GM23338 (cell line): ENCODE results near the gene ZFYVE28. TPM values are rescaled to one million over a fixed set of nuclear protein-coding genes. Genes with fewer than 3 reads are reported as not detected.

Experiments
- ATAC-seq: fragments of 200-7000 bp; cut with Tn5 transposase; 3 replicates; pipeline ENCODE4 v1.9.1; 2020
- DNase-seq: peaks from one replicate; pipeline ENCODE4 v3.0.0-alpha.2; 2015; ENCODE audit warnings: low spot score
- H2AFZ ChIP-seq: fragments of 200-600 bp; sonication (generic); 2 replicates; pipeline ENCODE4 v1.8.0; 2016; ENCODE audit warnings: antibody characterized with exemption, mild to moderate bottlenecking, moderate library complexity
- H3F3A ChIP-seq: fragments of 200-600 bp; sonication (generic); replicated peaks from 2 replicates; pipeline ENCODE4 v1.8.0; 2017; ENCODE audit warnings: antibody characterized with exemption, mixed run types, low read depth
- H3K27ac ChIP-seq: fragments of 200-600 bp; sonication (generic); 2 replicates; pipeline ENCODE4 v1.6.1; 2016; ENCODE audit warnings: low read depth
- H3K27me3 ChIP-seq: fragments of 200-600 bp; sonication (generic); 2 replicates; pipeline ENCODE4 v1.8.0; 2016; ENCODE audit warnings: mild to moderate bottlenecking, mixed run types, moderate library complexity; ENCODE audit not compliant: insufficient read depth
- H3K36me3 ChIP-seq: fragments of 200-600 bp; sonication (generic); 2 replicates; pipeline ENCODE4 v1.8.0; 2016; ENCODE audit warnings: mild to moderate bottlenecking; ENCODE audit not compliant: insufficient read depth
- H3K4me1 ChIP-seq: fragments of 200-600 bp; sonication (generic); 2 replicates; pipeline ENCODE4 v1.8.0; 2016; ENCODE audit warnings: mild to moderate bottlenecking, moderate library complexity; ENCODE audit not compliant: insufficient read depth
- H3K4me2 ChIP-seq: fragments of 200-600 bp; sonication (generic); 2 replicates; pipeline ENCODE4 v1.7.1; 2017; ENCODE audit warnings: mixed run types
- H3K4me3 ChIP-seq: fragments of 200-600 bp; sonication (generic); 2 replicates; pipeline ENCODE4 v1.6.1; 2016; ENCODE audit warnings: mixed run types
- H3K79me2 ChIP-seq: fragments of 200-600 bp; sonication (generic); replicated peaks from 2 replicates; pipeline ENCODE4 v1.8.0; 2017; ENCODE audit warnings: mild to moderate bottlenecking; ENCODE audit not compliant: insufficient read depth
- H3K9me2 ChIP-seq: fragments of 200-600 bp; sonication (generic); 2 replicates; pipeline ENCODE4 v1.8.0; 2017; ENCODE audit not compliant: insufficient read depth
- H4K20me1 ChIP-seq: fragments of 200-600 bp; sonication (generic); replicated peaks from 2 replicates; pipeline ENCODE4 v1.8.0; 2017; ENCODE audit warnings: mild to moderate bottlenecking; ENCODE audit not compliant: insufficient read depth
- H3K27ac Mint-ChIP-seq: 2 replicates; pipeline ENCODE4 v1.8.0; 2020; ENCODE audit warnings: inconsistent platforms, mild to moderate bottlenecking, moderate library complexity, mixed read lengths
- H3K27me3 Mint-ChIP-seq: 3 replicates; pipeline ENCODE4 v1.8.0; 2022; ENCODE audit warnings: low read depth, mild to moderate bottlenecking, moderate library complexity, mixed read lengths, inconsistent platforms; ENCODE audit not compliant: insufficient read depth, poor library complexity
- H3K36me3 Mint-ChIP-seq: 3 replicates; pipeline ENCODE4 v1.8.0; 2021; ENCODE audit warnings: low read depth, mild to moderate bottlenecking, inconsistent platforms, moderate library complexity, mixed read lengths
- H3K4me1 Mint-ChIP-seq: 3 replicates; pipeline ENCODE4 v1.8.0; 2020; ENCODE audit warnings: mild to moderate bottlenecking, inconsistent platforms, mixed read lengths
- H3K4me3 Mint-ChIP-seq: 3 replicates; pipeline ENCODE4 v1.8.0; 2021; ENCODE audit warnings: moderate library complexity, mild to moderate bottlenecking, inconsistent platforms, mixed read lengths
- H3K9me3 Mint-ChIP-seq: 3 replicates; pipeline ENCODE4 v1.8.0; 2020; ENCODE audit warnings: moderate library complexity, mild to moderate bottlenecking, inconsistent platforms, mixed read lengths
- CREB1 ChIP-seq: fragments of 250-450 bp; sonication (Bioruptor Pico); IDR thresholded peaks from 2 replicates; pipeline ENCODE4 v1.5.0; 2020; ENCODE audit warnings: low read depth, mild to moderate bottlenecking, moderate library complexity
- CTCF ChIP-seq, 2 experiments: fragments of 200-600 bp in 1 of 2; sonication (generic) in 1 of 2; conservative IDR thresholded peaks; 2 replicates each; pipeline versions ENCODE4 v1.5.1 to v1.6.1; 2016 to 2017; ENCODE audit warnings: antibody characterized with exemption in 2 of 2, low read depth in 2 of 2, mild to moderate bottlenecking in 2 of 2, moderate library complexity in 1 of 2
- ETS1 ChIP-seq: IDR thresholded peaks from 2 replicates; pipeline ENCODE4 v1.6.1; 2016; ENCODE audit warnings: antibody characterized with exemption
- EZH2 ChIP-seq: fragments of 200-600 bp; sonication (generic); IDR thresholded peaks from one replicate; pipeline ENCODE4 v1.8.0; 2017; ENCODE audit warnings: antibody characterized with exemption, mild to moderate bottlenecking, low read depth; ENCODE audit not compliant: unreplicated experiment
- EZH2phosphoT487 ChIP-seq: fragments of 200-600 bp; sonication (generic); IDR thresholded peaks from one replicate; pipeline ENCODE4 v1.8.1; 2018; ENCODE audit warnings: antibody characterized with exemption; ENCODE audit not compliant: unreplicated experiment
- JUNB ChIP-seq: IDR thresholded peaks from one replicate; pipeline ENCODE4 v1.6.1; 2016; ENCODE audit warnings: antibody characterized with exemption; ENCODE audit not compliant: unreplicated experiment
- NANOG ChIP-seq: IDR thresholded peaks from 2 replicates; pipeline ENCODE4 v1.6.1; 2016; ENCODE audit warnings: antibody characterized with exemption, borderline replicate concordance
- POLR2AphosphoS5 ChIP-seq: IDR thresholded peaks from 2 replicates; pipeline ENCODE4 v1.6.1; 2016; ENCODE audit warnings: antibody characterized with exemption, low read depth
- REST ChIP-seq: IDR thresholded peaks from one replicate; pipeline ENCODE4 v1.6.1; 2018; ENCODE audit warnings: antibody characterized with exemption; ENCODE audit not compliant: unreplicated experiment
- STAT1 ChIP-seq: IDR thresholded peaks from one replicate; pipeline ENCODE4 v1.6.1; 2016; ENCODE audit warnings: antibody characterized with exemption; ENCODE audit not compliant: unreplicated experiment
- ZNF114 ChIP-seq: fragments of 250-450 bp; sonication (Bioruptor Pico); IDR thresholded peaks from 2 replicates; pipeline ENCODE4 v1.5.0; 2020; ENCODE audit warnings: mild to moderate bottlenecking, moderate library complexity
- ZNF331 ChIP-seq: fragments of 250-450 bp; sonication (Bioruptor Pico); IDR thresholded peaks from 2 replicates; pipeline ENCODE4 v1.5.0; 2020; ENCODE audit warnings: low read depth, mild to moderate bottlenecking, moderate library complexity
- ZNF462 ChIP-seq: fragments of 250-450 bp; sonication (Bioruptor Pico); IDR thresholded peaks from 2 replicates; pipeline ENCODE4 v1.5.0; 2020; ENCODE audit warnings: mild to moderate bottlenecking, moderate library complexity
- polyA plus RNA-seq: library from polyadenylated mRNA; unstranded; fragments of >200 nt; fragmentation: Nextera tagmentation; extraction: Ambion mirVana; gene quantifications from 2 replicates; pipeline ENCODE4 v1.2.1, GENCODE V29; 2016
- total RNA-seq: library from RNA; depleted of rRNA; stranded (reverse); fragments of >200 nt; shearing (Covaris generic); gene quantifications from 2 replicates; pipeline ENCODE4 v1.2.3, GENCODE V29; 2014

The ZFYVE28 gene
- total and polyA plus RNA-seq, 2 experiments from 2014 or later = 2.6 to 4.6 TPM

GRCh38 chr4:2347190-2347589 is 71.3 kb downstream of the ZFYVE28 start:
- H3K4me3 Mint-ChIP-seq = no peak overlapping the region
- H3K9me2 ChIP-seq = no peaks in the 10 kb centered on the region
- DNase-seq = no peak

More at GRCh38 chr4:2347190-2347589, 71.3 kb downstream of the ZFYVE28 start:
- no peak for TF ChIP-seq ZNF114 (CRISPR knock-in tag)
- TF ChIP-seq CTCF (conservative IDR thresholded peaks at IDR 0.05; ENCODE audit: low read depth in 2 of 2) = no peak
- TF ChIP-seq ETS1 = no peak
- TF ChIP-seq ZNF462 = no peak
- TF ChIP-seq EZH2phosphoT487 = no peak
- TF ChIP-seq JUNB = no peak
- no peak for TF ChIP-seq NANOG
- TF ChIP-seq REST = no peak
- no peak for TF ChIP-seq EZH2
- no peak for TF ChIP-seq STAT1
- no peak for TF ChIP-seq POLR2AphosphoS5
- no peak for TF ChIP-seq CREB1 (CRISPR knock-in tag)
- TF ChIP-seq ZNF331 (CRISPR knock-in tag) = no peak
- no peaks in the 10 kb centered on the region for H3F3A ChIP-seq
- no peaks in the 10 kb centered on the region for H3K27me3 ChIP-seq
- Mint-ChIP-seq H3K27me3 (peaks cover 3% of the 10 kb centered on the region), H3K4me1 (peaks cover 7% of the 10 kb centered on the region), H3K9me3 (no peaks in the 10 kb centered on the region), H3K36me3 (no peaks in the 10 kb centered on the region), H3K27ac (no peak overlapping the region)
- H3K4me3 ChIP-seq = no peak overlapping the region
- no peaks in the 10 kb centered on the region for H4K20me1 ChIP-seq
- no peak overlapping the region for H3K4me2 ChIP-seq
- no peak overlapping the region for H3K27ac ChIP-seq
- no peak for ATAC-seq
- no peaks in the 10 kb centered on the region for H3K36me3 ChIP-seq
- no peaks in the 10 kb centered on the region for H3K79me2 ChIP-seq
- H2AFZ ChIP-seq = no peak overlapping the region
- H3K4me1 ChIP-seq = no peaks in the 10 kb centered on the region
